HepG2 (cell line): ENCODE data around the gene TSPAN31. TPM values are rescaled to one million over a fixed set of nuclear protein-coding genes. Genes with fewer than 3 reads are reported as not detected.

Source experiments
- ATAC-seq: fragments of 200-7000 bp; cut with Tn5 transposase; 3 replicates; pipeline ENCODE4 v1.9.1; 2020; ENCODE audit warnings: mild to moderate bottlenecking, moderate library complexity
- BruUV-seq: library from RNA; stranded (reverse); fragments of 400-500 nt; replicated peaks from 2 replicates; lab custom pipeline; 2021; lab: Mats Ljungman, UMichigan
- CTCF ChIA-PET: fragments of 300-600 bp; formaldehyde crosslinking; extraction: SDS; loops from one replicate; lab custom pipeline; 2021; ENCODE audit warnings: low total read pairs, inconsistent platforms, low intra/inter-chr PET ratio; lab: Yijun Ruan, JAX
- POLR2A ChIA-PET: fragments of 350-600 bp; sonication (Branson Sonifier 250); formaldehyde crosslinking; loops from one replicate; lab custom pipeline; 2020; ENCODE audit warnings: antibody characterized with exemption, inconsistent platforms; lab: Yijun Ruan, JAX
- DNase-seq: peaks from one replicate; pipeline ENCODE4 v3.0.0-alpha.2; 2015; ENCODE audit warnings: low spot score
- FAIRE-seq: peaks from 3 replicates; lab custom pipeline; 2011; peaks lifted over from hg19 to GRCh38; lab: Jason Lieb, UNC
- H2AFZ ChIP-seq: one replicate; pipeline ENCODE4 v1.6.1; 2011; ENCODE audit warnings: low read length, inconsistent platforms
- H3K27ac ChIP-seq: fragments of 300-600 bp; 3 replicates; pipeline ENCODE4 v1.8.0; 2011; ENCODE audit warnings: mixed run types, mild to moderate bottlenecking, mixed read lengths, low read length, inconsistent platforms; ENCODE audit not compliant: insufficient read depth; ENCODE audit errors: extremely low read length
- H3K27me3 ChIP-seq, 2 experiments: fragments of 200-600 bp in 1 of 2; 2 replicates in 1 of 2; 3 replicates in 1 of 2; pipeline versions ENCODE4 v1.6.0 to v1.8.0; 2011; ENCODE audit warnings: low read length in 2 of 2, mild to moderate bottlenecking in 2 of 2, moderate library complexity in 2 of 2, inconsistent platforms in 1 of 2; ENCODE audit not compliant: insufficient read depth in 2 of 2, control insufficient read depth in 1 of 2
- H3K36me3 ChIP-seq, 2 experiments: fragments of 200-600 bp in 1 of 2; replicated peaks in 1 of 2; 2 replicates in 1 of 2; 3 replicates in 1 of 2; pipeline versions ENCODE4 v1.5.1 to v1.8.0; 2011; ENCODE audit warnings: low read length in 2 of 2, inconsistent platforms in 1 of 2; ENCODE audit not compliant: insufficient read depth in 2 of 2, control insufficient read depth in 1 of 2
- H3K4me1 ChIP-seq: 2 replicates; pipeline ENCODE4 v1.5.1; 2012; ENCODE audit warnings: low read length, inconsistent platforms; ENCODE audit not compliant: insufficient read depth
- H3K4me2 ChIP-seq: 2 replicates; pipeline ENCODE4 v1.6.0; 2011; ENCODE audit warnings: low read depth, low read length, inconsistent platforms
- H3K4me3 ChIP-seq, 3 experiments: fragments of 200-600 bp in 1 of 3; sonication (generic), shearing (Covaris generic) in 1 of 3; replicated peaks in 1 of 3; 2 replicates each; pipeline ENCODE4 v1.5.1; 2011 to 2016; ENCODE audit warnings: low read length in 3 of 3, inconsistent platforms in 2 of 3, low read depth in 2 of 3, mild to moderate bottlenecking in 2 of 3, control low read depth in 1 of 3, mixed read lengths in 1 of 3; ENCODE audit not compliant: insufficient read depth in 1 of 3
- H3K79me2 ChIP-seq: one replicate; pipeline ENCODE4 v1.6.1; 2011; ENCODE audit warnings: low read length, inconsistent platforms; ENCODE audit not compliant: insufficient read depth
- H3K9ac ChIP-seq: 2 replicates; pipeline ENCODE4 v1.6.0; 2011; ENCODE audit warnings: mild to moderate bottlenecking, low read depth, low read length, inconsistent platforms; ENCODE audit not compliant: insufficient read depth
- H3K9me3 ChIP-seq: 2 replicates; pipeline ENCODE4 v1.5.1; 2012; ENCODE audit warnings: mild to moderate bottlenecking, low read length
- H4K20me1 ChIP-seq: 2 replicates; pipeline ENCODE4 v1.6.0; 2011; ENCODE audit warnings: inconsistent platforms, mild to moderate bottlenecking, low read length, moderate library complexity; ENCODE audit not compliant: insufficient read depth
- ADNP ChIP-seq: sonication (generic); formaldehyde crosslinking; IDR thresholded peaks from 2 replicates; pipeline ENCODE4 v1.4.0; 2020; ENCODE audit warnings: missing genetic modification reagents
- NFIB ChIP-seq: sonication (generic); formaldehyde crosslinking; IDR thresholded peaks from 2 replicates; pipeline ENCODE4 v1.9.0; 2021; ENCODE audit warnings: missing genetic modification reagents, mild to moderate bottlenecking, borderline replicate concordance
- NR2F6 ChIP-seq, 2 experiments: IDR thresholded peaks; 2 replicates each; pipeline ENCODE4 v1.6.1; 2016; ENCODE audit warnings: antibody characterized with exemption in 1 of 2, mild to moderate bottlenecking in 1 of 2
- ZFAT ChIP-seq: sonication (generic); formaldehyde crosslinking; conservative IDR thresholded peaks from 2 replicates; pipeline ENCODE4 v1.8.1; 2023; ENCODE audit warnings: missing genetic modification reagents, inconsistent platforms
- ZNF20 ChIP-seq: sonication (generic); formaldehyde crosslinking; IDR thresholded peaks from 2 replicates; pipeline ENCODE4 v1.4.0; 2020; ENCODE audit warnings: mild to moderate bottlenecking, moderate library complexity, missing genetic modification reagents
- ZNF230 ChIP-seq: sonication (generic); formaldehyde crosslinking; IDR thresholded peaks from 2 replicates; pipeline ENCODE4 v1.4.0; 2020; ENCODE audit warnings: mild to moderate bottlenecking, missing genetic modification reagents
- ZNF441 ChIP-seq: sonication (generic); formaldehyde crosslinking; IDR thresholded peaks from 2 replicates; pipeline ENCODE4 v1.7.0; 2021; ENCODE audit warnings: missing genetic modification reagents, borderline replicate concordance
- ZNF563 ChIP-seq: sonication (generic); formaldehyde crosslinking; IDR thresholded peaks from 2 replicates; pipeline ENCODE4 v1.8.0; 2022; ENCODE audit warnings: mild to moderate bottlenecking, moderate library complexity, missing genetic modification reagents
- ZNF724P ChIP-seq: sonication (generic); formaldehyde crosslinking; IDR thresholded peaks from 2 replicates; pipeline ENCODE4 v1.8.0; 2022; ENCODE audit warnings: missing genetic modification reagents, borderline replicate concordance
- ZSCAN25 ChIP-seq: sonication (generic); formaldehyde crosslinking; IDR thresholded peaks from 2 replicates; pipeline ENCODE4 v1.8.0; 2022; ENCODE audit warnings: mild to moderate bottlenecking, missing genetic modification reagents
- WGBS: methylation state at CpG from one replicate; pipeline ENCODE4 v1.1.6; 2017; ENCODE audit warnings: low lambda C conversion rate; 5-methylcytosine and 5-hydroxymethylcytosine counted together
- in situ Hi-C: cut with HindIII; loops from 2 replicates; pipeline ENCODE4 v1.10.0; 2017; ENCODE audit warnings: low pct_unique_long_range_greater_than_20kb; ENCODE audit not compliant: extremely low pct_ligation_motif_present
- intact Hi-C: fragments of 100-400 bp; cut with micrococcal nuclease; formaldehyde crosslinking; loops from one replicate; pipeline ENCODE4 v1.10.0; 2022; ENCODE audit not compliant: unreplicated experiment
- polyA plus RNA-seq, 8 experiments: library from polyadenylated mRNA; depleted of rRNA in 3 of 8; stranded (reverse) in 7 of 8; unstranded in 1 of 8; fragments of >200 nt; fragmentation: Illumina TruSeq in 4 of 8; extraction: Trizol in 4 of 8; gene quantifications; 2 replicates each; pipeline versions ENCODE4 v1.2.1 to v1.2.3, GENCODE V29; 2011 to 2016; ENCODE audit warnings: low read depth in 4 of 8, missing spikeins in 1 of 8, mixed read lengths in 1 of 8; ENCODE audit not compliant: insufficient read depth in 1 of 8
- total RNA-seq, 5 experiments: library from RNA; depleted of rRNA; stranded (reverse); fragments of >200 nt; fragmentation: Illumina TruSeq; extraction: Trizol; gene quantifications; 2 replicates each; pipeline ENCODE4 v1.2.3, GENCODE V29; 2016; ENCODE audit warnings: low read depth in 1 of 5
- TF ChIP-seq, protein P1 (sequence below): sonication (generic); formaldehyde crosslinking; IDR thresholded peaks from 2 replicates; pipeline ENCODE4 v1.4.0; 2020; ENCODE audit warnings: missing genetic modification reagents
- TF ChIP-seq, protein P2 (sequence below): sonication (generic); formaldehyde crosslinking; IDR thresholded peaks from 2 replicates; pipeline ENCODE4 v1.4.0; 2020; ENCODE audit warnings: low read depth, missing genetic modification reagents
- TF ChIP-seq, protein P3 (sequence below): sonication (generic); formaldehyde crosslinking; IDR thresholded peaks from 2 replicates; pipeline ENCODE4 v1.4.0; 2020; ENCODE audit warnings: missing genetic modification reagents

Gene TSPAN31
- total and polyA plus RNA-seq, 2 of the 13 experiments (the other 11 are each of a cell fraction or from before 2014, with no cell fraction given): 10.4 to 24.6 TPM

DNA sequence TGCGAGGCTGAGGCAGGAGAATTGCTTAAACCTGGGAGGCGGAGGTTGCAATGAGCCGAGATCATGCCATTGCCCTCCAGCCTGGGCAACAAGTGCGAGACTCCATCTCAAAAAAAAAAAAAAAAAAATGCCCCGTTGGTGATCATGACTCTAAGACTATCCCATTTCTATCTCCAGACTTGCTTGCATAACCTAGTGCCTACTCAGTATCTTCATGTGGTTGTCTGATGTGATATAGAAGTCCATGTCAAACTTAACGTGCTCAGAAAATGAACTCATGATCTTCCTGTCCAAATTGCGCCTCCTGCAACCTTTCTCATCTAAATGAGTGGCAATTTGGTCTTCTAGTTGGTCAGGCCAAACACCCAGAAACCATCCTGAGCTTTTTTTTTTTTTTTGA is 33.1 kb downstream of the TSPAN31 start:
- TF ChIP-seq ZNF441 (CRISPR knock-in tag) (no peak), NFIB (CRISPR knock-in tag) (no peak), ZSCAN25 (CRISPR knock-in tag) (no peak), ZFAT (CRISPR knock-in tag) (no peak), ZNF230 (CRISPR knock-in tag) (no peak), ADNP (CRISPR knock-in tag) (no peak), NR2F6 (IDR thresholded peaks at IDR 0.05) (no peak), NR2F6 (CRISPR knock-in tag; IDR thresholded peaks at IDR 0.05) (no peak), ZNF563 (CRISPR knock-in tag) (no peak), ZNF724P (no peak), ZNF20 (CRISPR knock-in tag) (no peak)
- TF ChIP-seq, protein P1, sequence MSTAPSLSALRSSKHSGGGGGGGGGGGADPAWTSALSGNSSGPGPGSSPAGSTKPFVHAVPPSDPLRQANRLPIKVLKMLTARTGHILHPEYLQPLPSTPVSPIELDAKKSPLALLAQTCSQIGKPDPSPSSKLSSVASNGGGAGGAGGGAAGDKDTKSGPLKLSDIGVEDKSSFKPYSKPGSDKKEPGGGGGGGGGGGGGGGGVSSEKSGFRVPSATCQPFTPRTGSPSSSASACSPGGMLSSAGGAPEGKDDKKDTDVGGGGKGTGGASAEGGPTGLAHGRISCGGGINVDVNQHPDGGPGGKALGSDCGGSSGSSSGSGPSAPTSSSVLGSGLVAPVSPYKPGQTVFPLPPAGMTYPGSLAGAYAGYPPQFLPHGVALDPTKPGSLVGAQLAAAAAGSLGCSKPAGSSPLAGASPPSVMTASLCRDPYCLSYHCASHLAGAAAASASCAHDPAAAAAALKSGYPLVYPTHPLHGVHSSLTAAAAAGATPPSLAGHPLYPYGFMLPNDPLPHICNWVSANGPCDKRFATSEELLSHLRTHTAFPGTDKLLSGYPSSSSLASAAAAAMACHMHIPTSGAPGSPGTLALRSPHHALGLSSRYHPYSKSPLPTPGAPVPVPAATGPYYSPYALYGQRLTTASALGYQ (CRISPR knock-in tag): no peak
- TF ChIP-seq, protein P2, sequence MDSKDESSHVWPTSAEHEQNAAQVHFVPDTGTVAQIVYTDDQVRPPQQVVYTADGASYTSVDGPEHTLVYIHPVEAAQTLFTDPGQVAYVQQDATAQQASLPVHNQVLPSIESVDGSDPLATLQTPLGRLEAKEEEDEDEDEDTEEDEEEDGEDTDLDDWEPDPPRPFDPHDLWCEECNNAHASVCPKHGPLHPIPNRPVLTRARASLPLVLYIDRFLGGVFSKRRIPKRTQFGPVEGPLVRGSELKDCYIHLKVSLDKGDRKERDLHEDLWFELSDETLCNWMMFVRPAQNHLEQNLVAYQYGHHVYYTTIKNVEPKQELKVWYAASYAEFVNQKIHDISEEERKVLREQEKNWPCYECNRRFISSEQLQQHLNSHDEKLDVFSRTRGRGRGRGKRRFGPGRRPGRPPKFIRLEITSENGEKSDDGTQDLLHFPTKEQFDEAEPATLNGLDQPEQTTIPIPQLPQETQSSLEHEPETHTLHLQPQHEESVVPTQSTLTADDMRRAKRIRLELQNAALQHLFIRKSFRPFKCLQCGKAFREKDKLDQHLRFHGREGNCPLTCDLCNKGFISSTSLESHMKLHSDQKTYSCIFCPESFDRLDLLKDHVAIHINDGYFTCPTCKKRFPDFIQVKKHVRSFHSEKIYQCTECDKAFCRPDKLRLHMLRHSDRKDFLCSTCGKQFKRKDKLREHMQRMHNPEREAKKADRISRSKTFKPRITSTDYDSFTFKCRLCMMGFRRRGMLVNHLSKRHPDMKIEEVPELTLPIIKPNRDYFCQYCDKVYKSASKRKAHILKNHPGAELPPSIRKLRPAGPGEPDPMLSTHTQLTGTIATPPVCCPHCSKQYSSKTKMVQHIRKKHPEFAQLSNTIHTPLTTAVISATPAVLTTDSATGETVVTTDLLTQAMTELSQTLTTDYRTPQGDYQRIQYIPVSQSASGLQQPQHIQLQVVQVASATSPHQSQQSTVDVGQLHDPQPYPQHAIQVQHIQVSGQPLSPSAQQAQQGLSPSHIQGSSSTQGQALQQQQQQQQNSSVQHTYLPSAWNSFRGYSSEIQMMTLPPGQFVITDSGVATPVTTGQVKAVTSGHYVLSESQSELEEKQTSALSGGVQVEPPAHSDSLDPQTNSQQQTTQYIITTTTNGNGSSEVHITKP (CRISPR knock-in tag): no peak
- TF ChIP-seq, protein P3, sequence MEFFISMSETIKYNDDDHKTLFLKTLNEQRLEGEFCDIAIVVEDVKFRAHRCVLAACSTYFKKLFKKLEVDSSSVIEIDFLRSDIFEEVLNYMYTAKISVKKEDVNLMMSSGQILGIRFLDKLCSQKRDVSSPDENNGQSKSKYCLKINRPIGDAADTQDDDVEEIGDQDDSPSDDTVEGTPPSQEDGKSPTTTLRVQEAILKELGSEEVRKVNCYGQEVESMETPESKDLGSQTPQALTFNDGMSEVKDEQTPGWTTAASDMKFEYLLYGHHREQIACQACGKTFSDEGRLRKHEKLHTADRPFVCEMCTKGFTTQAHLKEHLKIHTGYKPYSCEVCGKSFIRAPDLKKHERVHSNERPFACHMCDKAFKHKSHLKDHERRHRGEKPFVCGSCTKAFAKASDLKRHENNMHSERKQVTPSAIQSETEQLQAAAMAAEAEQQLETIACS (CRISPR knock-in tag): no peak
- TF ChIP-seq, all 625 proteins: peak for 0
- H3K27ac ChIP-seq: no peak overlapping the region
- ATAC-seq (no peak), FAIRE-seq (no peak), DNase-seq (no peak)
- H3K36me3 ChIP-seq: peaks cover 4 to 7% of the 10 kb centered on the region in 2 experiments; a peak in 4 of 5 replicates
- POLR2A ChIA-PET: no interaction called here
- H3K4me3 ChIP-seq: no peak overlapping the region
- no TSS peak for BruUV-seq
- no peak overlapping the region for H2AFZ ChIP-seq
- H3K27me3 ChIP-seq: no peaks in the 10 kb centered on the region; a peak in 1 of 5 replicates
- in situ Hi-C loops (no loop called here), intact Hi-C loops (no loop called here)
- 96% methylated on average over 7 of the region's 7 CpGs for whole genome bisulfite sequencing
- no peaks in the 10 kb centered on the region for H4K20me1 ChIP-seq
- CTCF ChIA-PET: no interaction called here
- no peak overlapping the region for H3K4me2 ChIP-seq
- H3K79me2 ChIP-seq: peaks cover 5% of the 10 kb centered on the region
- H3K9ac ChIP-seq: no peak overlapping the region
- H3K4me1 ChIP-seq: peaks cover 19% of the 10 kb centered on the region
- H3K9me3 ChIP-seq: no peaks in the 10 kb centered on the region
